ENCODE measurements around the gene HOXA11. TPM values are rescaled to one million over a fixed set of nuclear protein-coding genes. Genes with fewer than 3 reads are reported as not detected.
A peak's percentile ranks its signal among the peaks of the same experiment; 100 is the strongest.

Gene HOXA11
- polyA plus RNA-seq, 1 donor from 2014 or later = not detected

DNA sequence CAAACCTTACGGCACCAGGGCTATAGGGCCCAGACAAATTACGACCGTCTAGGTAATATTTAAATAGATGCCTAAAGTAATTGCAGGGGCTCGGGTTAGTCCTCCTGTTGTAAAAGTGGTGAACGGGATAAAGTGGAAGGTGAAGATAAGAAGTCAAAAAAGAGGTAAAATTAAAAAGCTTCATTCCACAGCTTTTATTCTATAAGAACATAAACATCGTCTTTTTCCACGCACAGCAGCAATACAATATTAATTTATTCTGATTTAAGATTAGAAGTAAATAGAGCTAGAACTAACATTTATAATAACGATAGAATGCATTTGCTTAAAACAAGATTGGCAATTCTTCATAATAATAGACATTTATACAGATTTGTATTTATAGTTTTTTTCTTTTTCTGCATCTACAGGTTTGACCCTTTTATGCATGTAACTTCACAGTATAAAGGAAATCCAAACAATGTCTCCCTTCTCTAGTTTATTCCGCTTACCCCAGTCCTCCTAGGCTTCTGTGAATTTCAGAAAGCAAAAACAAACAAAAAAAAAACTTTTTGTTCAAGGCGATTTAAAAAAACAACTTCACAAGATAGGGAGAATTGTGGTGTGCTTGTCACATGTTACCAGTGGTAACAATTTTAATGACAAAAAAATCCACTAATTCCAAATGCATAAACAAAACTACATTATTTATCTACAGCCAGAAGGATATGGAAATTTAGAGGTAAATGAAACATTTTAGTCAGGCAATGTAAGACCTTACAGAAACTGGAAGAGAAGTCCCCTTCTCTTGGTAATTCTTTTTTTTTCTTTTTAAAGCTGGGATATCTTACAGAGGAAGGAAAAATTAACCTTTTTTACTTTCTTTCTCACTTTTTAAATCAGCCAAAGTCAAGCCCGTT, 14.4 kb downstream of the HOXA11 start:
- Histone ChIP-seq H3K9me2 (ENCODE audit: insufficient read depth, low read length) (no peaks in the 10 kb centered on the region), H3K79me2 (replicated peaks; ENCODE audit: insufficient read depth, low read length) (no peaks in the 10 kb centered on the region), H3K27ac (ENCODE audit: low read length) (no peak overlapping the region), H3K9ac (ENCODE audit: low read length) (no peak overlapping the region), H3F3A (ENCODE audit: insufficient read depth, low read length, poor library complexity, severe bottlenecking) (no peaks in the 10 kb centered on the region), H4K20me1 (ENCODE audit: insufficient read depth) (no peaks in the 10 kb centered on the region), H3K4me3 (ENCODE audit: low read length) (no peak overlapping the region), H3K4me2 (ENCODE audit: low read length) (no peak overlapping the region), H3K27me3 (ENCODE audit: insufficient read depth, low read depth, low read length) (peaks cover 100% of the 10 kb centered on the region), H2AFZ (ENCODE audit: low read depth, low read length) (no peak overlapping the region), H3K9me3 (ENCODE audit: low read length) (peaks cover 15% of the 10 kb centered on the region), H3K36me3 (ENCODE audit: insufficient read depth, low read length) (no peaks in the 10 kb centered on the region)
- TF ChIP-seq, protein P1, sequence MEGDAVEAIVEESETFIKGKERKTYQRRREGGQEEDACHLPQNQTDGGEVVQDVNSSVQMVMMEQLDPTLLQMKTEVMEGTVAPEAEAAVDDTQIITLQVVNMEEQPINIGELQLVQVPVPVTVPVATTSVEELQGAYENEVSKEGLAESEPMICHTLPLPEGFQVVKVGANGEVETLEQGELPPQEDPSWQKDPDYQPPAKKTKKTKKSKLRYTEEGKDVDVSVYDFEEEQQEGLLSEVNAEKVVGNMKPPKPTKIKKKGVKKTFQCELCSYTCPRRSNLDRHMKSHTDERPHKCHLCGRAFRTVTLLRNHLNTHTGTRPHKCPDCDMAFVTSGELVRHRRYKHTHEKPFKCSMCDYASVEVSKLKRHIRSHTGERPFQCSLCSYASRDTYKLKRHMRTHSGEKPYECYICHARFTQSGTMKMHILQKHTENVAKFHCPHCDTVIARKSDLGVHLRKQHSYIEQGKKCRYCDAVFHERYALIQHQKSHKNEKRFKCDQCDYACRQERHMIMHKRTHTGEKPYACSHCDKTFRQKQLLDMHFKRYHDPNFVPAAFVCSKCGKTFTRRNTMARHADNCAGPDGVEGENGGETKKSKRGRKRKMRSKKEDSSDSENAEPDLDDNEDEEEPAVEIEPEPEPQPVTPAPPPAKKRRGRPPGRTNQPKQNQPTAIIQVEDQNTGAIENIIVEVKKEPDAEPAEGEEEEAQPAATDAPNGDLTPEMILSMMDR (IDR thresholded peaks at IDR 0.05; ENCODE audit: poor library complexity, severe bottlenecking) = no peak
- TF ChIP-seq POLR2AphosphoS5 (IDR thresholded peaks at IDR 0.05) (no peak), RAD21 (conservative IDR thresholded peaks at IDR 0.05) (no peak), EZH2 (IDR thresholded peaks at IDR 0.05; ENCODE audit: borderline replicate concordance, insufficient read depth, low read length, poor library complexity, severe bottlenecking) (no peak), MXI1 (conservative IDR thresholded peaks at IDR 0.05; ENCODE audit: poor library complexity, severe bottlenecking) (no peak), EP300 (conservative IDR thresholded peaks at IDR 0.05; ENCODE audit: poor library complexity, severe bottlenecking) (no peak), TAF1 (IDR thresholded peaks at IDR 0.05; ENCODE audit: low read depth) (no peak), SMC3 (conservative IDR thresholded peaks at IDR 0.05; ENCODE audit: poor library complexity) (no peak)
- TF ChIP-seq, protein P2, sequence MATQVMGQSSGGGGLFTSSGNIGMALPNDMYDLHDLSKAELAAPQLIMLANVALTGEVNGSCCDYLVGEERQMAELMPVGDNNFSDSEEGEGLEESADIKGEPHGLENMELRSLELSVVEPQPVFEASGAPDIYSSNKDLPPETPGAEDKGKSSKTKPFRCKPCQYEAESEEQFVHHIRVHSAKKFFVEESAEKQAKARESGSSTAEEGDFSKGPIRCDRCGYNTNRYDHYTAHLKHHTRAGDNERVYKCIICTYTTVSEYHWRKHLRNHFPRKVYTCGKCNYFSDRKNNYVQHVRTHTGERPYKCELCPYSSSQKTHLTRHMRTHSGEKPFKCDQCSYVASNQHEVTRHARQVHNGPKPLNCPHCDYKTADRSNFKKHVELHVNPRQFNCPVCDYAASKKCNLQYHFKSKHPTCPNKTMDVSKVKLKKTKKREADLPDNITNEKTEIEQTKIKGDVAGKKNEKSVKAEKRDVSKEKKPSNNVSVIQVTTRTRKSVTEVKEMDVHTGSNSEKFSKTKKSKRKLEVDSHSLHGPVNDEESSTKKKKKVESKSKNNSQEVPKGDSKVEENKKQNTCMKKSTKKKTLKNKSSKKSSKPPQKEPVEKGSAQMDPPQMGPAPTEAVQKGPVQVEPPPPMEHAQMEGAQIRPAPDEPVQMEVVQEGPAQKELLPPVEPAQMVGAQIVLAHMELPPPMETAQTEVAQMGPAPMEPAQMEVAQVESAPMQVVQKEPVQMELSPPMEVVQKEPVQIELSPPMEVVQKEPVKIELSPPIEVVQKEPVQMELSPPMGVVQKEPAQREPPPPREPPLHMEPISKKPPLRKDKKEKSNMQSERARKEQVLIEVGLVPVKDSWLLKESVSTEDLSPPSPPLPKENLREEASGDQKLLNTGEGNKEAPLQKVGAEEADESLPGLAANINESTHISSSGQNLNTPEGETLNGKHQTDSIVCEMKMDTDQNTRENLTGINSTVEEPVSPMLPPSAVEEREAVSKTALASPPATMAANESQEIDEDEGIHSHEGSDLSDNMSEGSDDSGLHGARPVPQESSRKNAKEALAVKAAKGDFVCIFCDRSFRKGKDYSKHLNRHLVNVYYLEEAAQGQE (IDR thresholded peaks at IDR 0.05; ENCODE audit: borderline replicate concordance) = no peak

DNA sequence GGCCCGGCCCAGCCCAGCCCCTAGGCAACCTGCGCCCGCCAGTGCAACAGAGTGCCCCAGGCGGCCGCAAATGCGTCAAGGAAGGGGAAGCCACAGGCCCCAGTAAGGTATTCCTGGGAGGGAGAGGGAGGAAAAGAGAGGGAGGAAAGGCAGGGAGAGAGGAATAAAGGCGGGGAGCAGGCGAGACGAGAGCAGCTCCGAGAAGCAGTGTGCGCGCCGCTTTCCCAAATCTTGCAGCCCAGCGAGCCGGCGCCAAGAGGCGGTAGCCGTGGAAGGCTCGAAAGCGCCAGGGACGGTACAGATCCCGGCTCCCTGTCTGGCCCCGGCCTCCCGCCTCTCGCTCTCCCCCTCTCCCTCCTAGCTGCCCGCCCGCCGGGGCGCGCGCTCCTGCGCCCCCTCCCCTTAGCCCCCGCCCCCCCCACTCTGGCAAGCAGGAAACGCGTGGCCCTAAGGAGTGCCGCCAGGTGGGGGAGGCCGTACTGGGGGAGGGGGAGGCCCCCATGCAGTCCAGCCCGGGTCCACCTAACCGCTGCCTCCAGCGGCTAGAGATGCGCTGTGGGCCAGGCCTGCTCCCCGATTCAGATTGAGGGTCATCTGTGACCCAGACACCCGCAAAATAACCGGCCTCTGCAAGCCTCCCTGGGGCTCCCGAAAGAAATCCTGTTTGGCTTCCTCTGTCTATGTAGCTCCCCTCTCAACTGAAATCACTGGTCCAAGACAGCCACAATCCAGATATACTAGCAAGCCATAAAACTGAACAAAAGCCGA, 15.2 kb downstream of the HOXA11 start:
- no peaks in the 10 kb centered on the region for H4K20me1 ChIP-seq (ENCODE audit: insufficient read depth)
- H2AFZ ChIP-seq (ENCODE audit: low read depth, low read length) = no peak overlapping the region
- H3K27me3 ChIP-seq (ENCODE audit: insufficient read depth, low read depth, low read length) = peaks cover 100% of the 10 kb centered on the region
- no peak overlapping the region for H3K9ac ChIP-seq (ENCODE audit: low read length)
- no peaks in the 10 kb centered on the region for H3K9me2 ChIP-seq (ENCODE audit: insufficient read depth, low read length)
- TF ChIP-seq RAD21 (conservative IDR thresholded peaks at IDR 0.05) = no peak
- TF ChIP-seq, protein P1 (IDR thresholded peaks at IDR 0.05; ENCODE audit: poor library complexity, severe bottlenecking) = no peak
- no peaks in the 10 kb centered on the region for H3K79me2 ChIP-seq (replicated peaks; ENCODE audit: insufficient read depth, low read length)
- no peaks in the 10 kb centered on the region for H3F3A ChIP-seq (ENCODE audit: insufficient read depth, low read length, poor library complexity, severe bottlenecking)
- peaks cover 24% of the 10 kb centered on the region for H3K9me3 ChIP-seq (ENCODE audit: low read length)
- no peaks in the 10 kb centered on the region for H3K36me3 ChIP-seq (ENCODE audit: insufficient read depth, low read length)
- H3K4me2 ChIP-seq (ENCODE audit: low read length) = no peak overlapping the region
- H3K4me3 ChIP-seq (ENCODE audit: low read length) = peak overlapping the region; percentile 28
- H3K27ac ChIP-seq (ENCODE audit: low read length) = no peak overlapping the region
